Progenitor cell of endocrine pancreas (in vitro differentiated cells): ENCODE results near the gene GABRD. TPM values are rescaled to one million over a fixed set of nuclear protein-coding genes. Genes with fewer than 3 reads are reported as not detected.

ENCODE experiments used
- DNase-seq: peaks from one replicate; pipeline ENCODE4 v3.0.0; 2021; ENCODE audit warnings: low spot score; ENCODE audit not compliant: unreplicated experiment
- H3K27ac Mint-ChIP-seq: 2 replicates; pipeline ENCODE4 v1.8.0; 2021; ENCODE audit warnings: mild to moderate bottlenecking, moderate library complexity, mixed read lengths
- H3K27me3 Mint-ChIP-seq: 2 replicates; pipeline ENCODE4 v1.8.0; 2021; ENCODE audit warnings: mixed read lengths
- H3K36me3 Mint-ChIP-seq: 2 replicates; pipeline ENCODE4 v1.8.0; 2022; ENCODE audit warnings: mixed read lengths; ENCODE audit not compliant: insufficient read depth
- H3K4me1 Mint-ChIP-seq: 2 replicates; pipeline ENCODE4 v1.8.0; 2021; ENCODE audit warnings: low read depth, mixed read lengths
- H3K4me3 Mint-ChIP-seq: 2 replicates; pipeline ENCODE4 v1.8.0; 2021; ENCODE audit warnings: low read depth, mild to moderate bottlenecking, moderate library complexity, mixed read lengths
- H3K9me3 Mint-ChIP-seq: 2 replicates; pipeline ENCODE4 v1.8.0; 2021; ENCODE audit warnings: low read depth, mixed read lengths
- total RNA-seq: library from RNA; stranded (reverse); gene quantifications from 2 replicates; pipeline ENCODE4 v1.2.1, GENCODE V29; 2021
- TF ChIP-seq, protein P1 (sequence below): fragments of 200-600 bp; sonication (generic); IDR thresholded peaks from one replicate; pipeline ENCODE4 v1.5.0; 2021; ENCODE audit warnings: antibody characterized with exemption, mild to moderate bottlenecking; ENCODE audit not compliant: unreplicated experiment

The GABRD gene
- total RNA-seq, 1 donor from 2014 or later = not detected

DNA sequence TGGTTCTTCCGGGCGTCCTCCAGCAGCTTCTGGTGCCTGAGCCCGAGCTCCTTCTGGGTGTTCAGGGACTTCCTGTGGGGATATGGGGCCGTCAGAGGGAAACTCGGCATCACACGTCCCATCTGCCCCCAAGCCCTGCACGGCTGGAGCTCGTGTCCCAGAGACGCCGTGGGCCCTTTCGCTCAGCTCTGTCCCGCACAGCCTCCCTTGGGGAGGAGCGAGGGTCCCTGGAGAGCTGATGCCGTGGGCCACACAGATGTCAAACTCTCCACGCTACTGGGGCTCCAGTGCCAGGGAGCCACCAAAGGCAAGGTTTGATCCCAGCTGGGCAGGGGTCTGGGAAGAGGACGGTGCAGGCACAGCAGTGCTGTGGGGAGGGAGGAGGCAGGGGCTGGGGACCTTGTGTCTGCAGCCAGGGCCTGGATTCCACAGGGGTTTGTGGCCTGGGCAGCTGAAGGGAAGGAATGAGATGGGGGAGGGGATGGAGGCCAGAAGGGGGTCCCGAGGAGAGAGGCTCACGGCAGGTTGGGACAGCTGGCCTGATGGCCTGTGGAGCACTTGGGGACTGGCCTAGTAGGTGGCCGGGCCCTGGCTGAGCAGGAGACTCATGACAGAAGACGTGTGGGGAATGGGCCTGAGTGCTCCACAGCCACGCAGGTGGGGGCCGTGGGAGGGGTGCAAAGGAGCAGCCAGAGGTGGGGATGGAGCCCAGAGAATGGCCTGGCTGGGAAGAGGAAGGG, 46.0 kb upstream of the GABRD start:
- DNase-seq = no peak
- Mint-ChIP-seq H3K27ac (no peak overlapping the region), H3K4me1 (no peaks in the 10 kb centered on the region), H3K27me3 (peaks cover 15% of the 10 kb centered on the region), H3K4me3 (no peak overlapping the region), H3K9me3 (no peaks in the 10 kb centered on the region), H3K36me3 (no peaks in the 10 kb centered on the region)
- TF ChIP-seq, protein P1, sequence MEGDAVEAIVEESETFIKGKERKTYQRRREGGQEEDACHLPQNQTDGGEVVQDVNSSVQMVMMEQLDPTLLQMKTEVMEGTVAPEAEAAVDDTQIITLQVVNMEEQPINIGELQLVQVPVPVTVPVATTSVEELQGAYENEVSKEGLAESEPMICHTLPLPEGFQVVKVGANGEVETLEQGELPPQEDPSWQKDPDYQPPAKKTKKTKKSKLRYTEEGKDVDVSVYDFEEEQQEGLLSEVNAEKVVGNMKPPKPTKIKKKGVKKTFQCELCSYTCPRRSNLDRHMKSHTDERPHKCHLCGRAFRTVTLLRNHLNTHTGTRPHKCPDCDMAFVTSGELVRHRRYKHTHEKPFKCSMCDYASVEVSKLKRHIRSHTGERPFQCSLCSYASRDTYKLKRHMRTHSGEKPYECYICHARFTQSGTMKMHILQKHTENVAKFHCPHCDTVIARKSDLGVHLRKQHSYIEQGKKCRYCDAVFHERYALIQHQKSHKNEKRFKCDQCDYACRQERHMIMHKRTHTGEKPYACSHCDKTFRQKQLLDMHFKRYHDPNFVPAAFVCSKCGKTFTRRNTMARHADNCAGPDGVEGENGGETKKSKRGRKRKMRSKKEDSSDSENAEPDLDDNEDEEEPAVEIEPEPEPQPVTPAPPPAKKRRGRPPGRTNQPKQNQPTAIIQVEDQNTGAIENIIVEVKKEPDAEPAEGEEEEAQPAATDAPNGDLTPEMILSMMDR = no peak

DNA sequence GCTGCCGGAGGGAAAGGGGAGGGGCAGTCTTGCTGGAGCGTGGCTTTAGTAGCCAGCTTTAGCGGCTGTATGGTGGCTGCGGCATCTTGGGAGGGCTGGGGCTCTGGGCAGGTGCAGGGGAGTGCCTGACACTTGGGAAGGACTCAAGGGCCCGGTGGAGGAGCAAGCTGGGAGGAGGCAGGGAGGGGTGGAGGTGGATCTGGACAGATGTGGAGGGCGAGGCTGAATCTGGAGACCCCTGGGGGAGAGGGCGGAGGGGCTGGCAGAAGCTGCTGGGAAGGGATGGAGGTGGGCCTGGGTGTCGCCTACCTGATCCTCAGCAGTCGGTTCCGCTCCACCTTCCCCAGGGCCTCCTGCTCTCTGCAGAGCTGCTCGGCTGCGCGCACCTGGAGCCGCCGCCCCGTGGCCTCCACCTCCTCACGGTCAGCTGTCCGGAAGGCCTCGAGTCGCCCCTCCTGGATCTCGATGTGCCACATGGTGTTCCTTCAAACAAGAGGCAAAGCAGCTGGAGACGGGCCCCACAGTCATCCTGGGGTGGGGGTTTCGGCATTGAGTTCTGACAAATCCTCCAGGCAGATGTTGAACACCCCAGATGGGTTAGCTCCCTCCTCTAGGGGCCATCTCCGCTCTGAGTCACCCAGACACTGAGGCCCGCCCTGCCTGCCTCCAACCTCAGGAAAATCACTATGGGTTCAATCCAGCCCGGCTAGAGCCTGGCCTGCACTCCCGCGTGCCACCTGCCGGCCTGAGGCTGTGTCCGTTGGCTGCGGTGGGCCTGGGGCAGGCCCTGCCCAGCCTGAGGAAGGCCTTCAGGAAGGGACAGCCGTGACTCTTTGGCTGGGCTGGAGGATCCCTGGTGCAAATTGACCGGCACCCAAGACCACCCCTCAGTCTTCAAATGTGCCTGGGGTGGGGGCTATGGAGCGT, 45.2 kb upstream of the GABRD start:
- no peak for DNase-seq
- TF ChIP-seq, protein P1 = no peak
- peaks cover 15% of the 10 kb centered on the region for H3K27me3 Mint-ChIP-seq
- no peak overlapping the region for H3K4me3 Mint-ChIP-seq
- H3K4me1 Mint-ChIP-seq = no peaks in the 10 kb centered on the region
- no peaks in the 10 kb centered on the region for H3K36me3 Mint-ChIP-seq
- H3K9me3 Mint-ChIP-seq = no peaks in the 10 kb centered on the region
- H3K27ac Mint-ChIP-seq = no peak overlapping the region

DNA sequence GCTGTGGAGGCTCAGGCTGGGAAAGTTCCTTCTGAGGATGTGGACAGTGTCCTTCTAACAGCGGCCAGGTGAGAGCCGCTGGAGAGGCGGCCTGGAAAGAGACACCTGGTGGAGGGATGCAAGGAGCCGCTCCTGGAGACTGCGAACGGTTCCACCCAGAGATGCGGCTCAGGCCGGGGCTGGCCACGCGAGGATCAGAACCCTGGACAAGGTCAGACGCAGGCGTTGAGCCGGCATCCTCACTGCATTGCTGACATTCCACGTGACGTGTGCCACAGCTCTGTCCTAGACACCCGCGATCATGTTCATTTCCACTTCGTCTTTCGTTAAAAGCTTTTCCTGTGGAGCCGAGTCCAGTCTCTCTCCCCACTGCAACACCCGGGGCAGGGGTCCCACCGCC, 44.3 kb upstream of the GABRD start:
- no peak for DNase-seq
- H3K4me3 Mint-ChIP-seq = no peak overlapping the region
- peaks cover 15% of the 10 kb centered on the region for H3K27me3 Mint-ChIP-seq
- no peaks in the 10 kb centered on the region for H3K4me1 Mint-ChIP-seq
- no peaks in the 10 kb centered on the region for H3K36me3 Mint-ChIP-seq
- H3K9me3 Mint-ChIP-seq = no peaks in the 10 kb centered on the region
- TF ChIP-seq, protein P1 = no peak
- no peak overlapping the region for H3K27ac Mint-ChIP-seq

DNA sequence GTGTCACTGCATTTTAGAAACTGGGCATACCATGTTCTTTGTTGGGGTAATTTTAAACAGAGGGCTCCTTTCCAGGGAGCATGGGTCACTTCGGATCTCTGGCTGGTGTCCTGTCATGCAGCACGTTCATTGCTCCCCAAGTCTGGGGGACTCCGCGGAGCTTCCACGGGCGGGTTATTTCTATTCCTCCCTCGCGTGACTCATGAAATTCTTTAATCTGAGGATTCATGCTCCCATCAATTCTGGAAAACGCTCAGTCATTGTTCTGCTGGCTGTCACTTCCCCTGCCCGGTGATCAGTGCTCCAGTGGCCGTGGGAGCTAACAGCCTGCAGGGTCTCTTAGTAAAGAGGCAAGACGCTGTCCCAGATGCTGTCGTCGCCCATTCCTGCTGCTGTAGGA, 43.6 kb upstream of the GABRD start:
- TF ChIP-seq, protein P1 = no peak
- Mint-ChIP-seq H3K27ac (peak overlapping the region; percentile 29), H3K36me3 (no peaks in the 10 kb centered on the region)

DNA sequence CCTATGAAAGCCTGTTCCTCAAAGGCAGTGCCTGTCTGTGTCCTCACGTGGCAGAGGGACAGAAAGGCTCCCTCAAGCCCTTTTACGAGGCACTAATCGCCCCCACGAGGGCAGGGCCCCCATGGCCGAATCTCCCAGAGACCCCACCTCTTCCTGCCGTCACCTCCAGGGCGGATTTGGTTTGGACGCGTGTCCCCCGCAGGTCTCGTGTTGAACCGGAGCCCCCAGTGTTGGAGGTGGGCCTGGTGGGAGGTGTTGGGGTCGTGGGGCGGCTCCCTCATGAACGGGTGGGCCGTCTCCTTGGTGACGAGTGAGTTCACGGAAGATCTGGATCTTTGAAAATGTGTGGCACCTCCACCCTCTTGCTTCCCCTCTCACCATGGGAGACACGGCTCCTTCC, 43.1 kb upstream of the GABRD start:
- TF ChIP-seq, protein P1 = no peak
- no peak for DNase-seq
- no peak overlapping the region for H3K27ac Mint-ChIP-seq
- no peaks in the 10 kb centered on the region for H3K9me3 Mint-ChIP-seq
- no peak overlapping the region for H3K4me3 Mint-ChIP-seq
- no peaks in the 10 kb centered on the region for H3K4me1 Mint-ChIP-seq
- peaks cover 15% of the 10 kb centered on the region for H3K27me3 Mint-ChIP-seq
- no peaks in the 10 kb centered on the region for H3K36me3 Mint-ChIP-seq

More for the DNA sequence above, 43.6 kb upstream of the GABRD start:
- Mint-ChIP-seq H3K9me3 (no peaks in the 10 kb centered on the region), H3K4me3 (no peak overlapping the region), H3K27me3 (peaks cover 15% of the 10 kb centered on the region), H3K4me1 (no peaks in the 10 kb centered on the region)
- no peak for DNase-seq
